Glomerular endothelial cell (primary cell): ENCODE measurements around the gene EPHA10. TPM values are rescaled to one million over a fixed set of nuclear protein-coding genes. Genes with fewer than 3 reads are reported as not detected.
"Not testable (repeated sequence)": the region's sequence is repeated elsewhere in the genome, so short reads cannot be mapped to it uniquely, and the experiment has no call there.

ENCODE experiments used
- DNase-seq: peaks from one replicate; pipeline ENCODE4 v3.0.0-alpha.2; 2011; ENCODE audit warnings: low read depth, low spot score; ENCODE audit errors: extremely low read depth
- total RNA-seq: library from RNA; depleted of rRNA; stranded (reverse); fragments of >200 nt; gene quantifications from 2 replicates; pipeline ENCODE4 v1.2.3, GENCODE V29; 2015

The EPHA10 gene
- total RNA-seq, 1 donor from 2014 or later: 0.47 TPM

DNA sequence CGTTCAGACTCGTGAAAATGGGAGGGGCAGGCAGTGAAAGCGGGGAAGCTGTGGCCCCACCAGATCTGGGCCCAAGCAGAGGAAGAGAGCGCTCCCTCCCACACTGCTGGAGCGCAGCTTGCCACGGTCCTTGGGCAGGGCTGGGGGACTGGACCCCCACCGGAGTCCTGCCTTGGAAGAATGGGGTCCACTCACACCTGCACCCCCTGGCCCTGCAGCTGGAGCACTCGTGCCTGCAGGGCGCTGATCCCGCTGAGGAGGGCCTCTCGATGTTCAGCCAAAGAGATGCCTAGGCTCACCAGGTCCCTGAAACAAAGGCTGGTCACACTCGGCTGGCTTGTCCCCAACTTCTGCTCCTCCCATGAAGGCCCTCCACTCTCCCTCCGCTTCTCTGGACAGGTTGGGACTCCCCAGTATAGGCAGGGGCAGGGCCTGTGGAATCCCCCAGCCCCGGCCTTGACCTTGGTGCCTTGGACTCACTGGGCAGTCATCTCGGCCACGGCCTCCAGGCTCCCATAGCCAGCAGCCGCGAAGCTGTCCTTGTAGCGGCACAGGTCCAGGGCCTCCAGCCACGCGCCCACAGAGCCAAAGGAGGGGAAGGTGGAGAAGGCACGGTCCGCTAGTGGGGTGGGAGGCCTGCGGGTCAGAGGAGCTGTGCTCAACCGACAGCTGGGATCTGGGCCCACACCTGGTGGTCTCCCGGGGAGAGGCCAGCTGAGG is 46.6 kb downstream of the EPHA10 start:
- DNase-seq: no peak

DNA sequence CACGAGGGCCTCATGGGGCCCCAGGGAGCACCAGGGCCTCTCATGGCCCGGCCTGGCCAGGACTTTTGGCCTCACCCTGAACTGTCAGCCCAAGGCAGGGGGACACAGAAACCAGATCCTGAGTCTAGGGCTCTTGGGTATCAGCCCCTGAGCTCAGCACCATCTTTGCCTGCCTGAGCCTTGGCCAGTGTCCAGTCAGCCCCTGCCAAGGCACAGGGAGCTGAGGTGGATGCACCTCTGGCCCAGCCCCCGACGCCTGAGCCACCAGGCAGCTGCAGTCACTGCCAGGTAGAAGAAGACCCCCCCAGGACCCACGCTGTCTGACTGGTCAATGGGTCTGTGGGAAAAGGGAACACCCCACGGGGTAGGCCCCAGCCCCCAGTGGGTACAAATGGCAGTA is 47.3 kb downstream of the EPHA10 start:
- no peak for DNase-seq

DNA sequence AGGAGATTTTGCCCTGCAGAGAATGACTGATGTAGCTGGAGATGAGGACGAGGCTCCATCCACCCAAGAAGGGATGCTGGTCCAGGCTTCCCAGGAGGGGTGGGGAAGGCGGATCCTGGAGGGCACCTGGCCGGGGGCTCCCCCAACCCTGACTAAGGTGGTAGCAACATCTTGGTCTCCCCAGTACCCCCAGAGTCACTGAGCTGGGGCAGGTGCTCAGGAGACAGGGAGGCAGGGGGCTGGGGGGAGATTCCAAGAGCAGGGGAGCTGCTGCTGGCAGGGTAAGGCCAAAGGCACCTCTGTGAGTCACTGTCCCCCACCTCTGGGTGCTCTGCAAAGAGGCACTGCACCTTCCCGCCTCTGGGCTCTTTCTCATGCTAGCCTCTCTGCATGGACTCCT is 48.6 kb downstream of the EPHA10 start:
- no peak for DNase-seq

DNA sequence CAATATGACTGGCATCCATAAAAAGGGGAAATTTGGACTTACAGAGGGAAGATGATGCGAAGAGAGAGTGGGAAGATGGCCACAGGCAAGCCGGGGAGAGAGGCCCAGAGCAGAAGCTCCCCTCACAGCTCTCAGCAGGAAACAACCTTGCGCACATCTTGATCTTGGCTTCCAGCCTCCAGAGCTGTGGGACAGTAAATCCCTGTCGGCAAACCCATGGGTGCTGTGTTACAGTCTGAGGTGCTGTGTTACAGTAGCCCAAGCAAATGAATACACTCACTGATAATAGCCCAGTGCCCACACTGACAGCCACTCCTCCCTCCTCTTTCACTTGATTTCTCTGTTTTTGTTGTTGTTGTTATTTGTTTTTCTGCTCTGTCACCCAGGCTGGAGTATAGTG is 50.2 kb downstream of the EPHA10 start:
- no peak for DNase-seq

DNA sequence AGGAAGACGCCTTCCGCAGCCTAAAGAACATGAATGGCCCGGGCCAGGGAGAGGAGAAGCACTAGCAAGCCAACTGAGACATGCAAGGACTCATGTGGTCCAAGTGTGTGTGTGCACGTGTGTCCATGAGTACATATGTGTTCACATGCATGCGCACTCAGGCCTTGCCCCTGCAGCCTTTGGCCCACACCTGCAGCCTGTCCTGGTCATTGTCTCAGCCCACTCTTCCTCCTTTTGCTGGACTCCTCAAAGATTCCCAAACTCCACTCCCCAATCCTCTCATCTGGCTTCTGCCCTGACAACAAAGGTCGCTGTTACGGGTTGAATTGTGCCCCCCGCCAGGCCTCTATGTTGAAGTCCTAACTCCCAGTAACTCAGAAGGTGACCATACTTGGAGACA is 50.7 kb downstream of the EPHA10 start:
- DNase-seq: no peak

DNA sequence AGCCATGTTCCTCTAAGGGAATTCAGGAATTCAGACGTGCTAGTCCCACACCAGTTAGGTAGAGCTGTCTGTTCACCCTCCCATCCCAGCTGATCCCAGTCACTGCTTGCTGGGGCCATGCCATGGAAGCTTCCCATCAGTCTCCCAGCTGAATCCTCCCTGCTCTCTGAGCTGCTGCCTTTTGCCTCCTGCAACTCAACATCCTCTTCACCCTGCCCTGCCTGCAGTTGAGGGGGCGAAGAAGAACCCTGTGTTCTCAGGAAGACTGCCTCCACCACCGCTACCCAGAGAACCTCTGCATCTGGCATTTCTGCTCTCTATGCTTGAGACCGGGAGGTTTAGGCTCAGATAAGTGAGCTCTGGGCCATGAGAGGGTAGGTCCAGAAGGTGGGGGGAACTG is 56.4 kb downstream of the EPHA10 start:
- DNase-seq: no peak

DNA sequence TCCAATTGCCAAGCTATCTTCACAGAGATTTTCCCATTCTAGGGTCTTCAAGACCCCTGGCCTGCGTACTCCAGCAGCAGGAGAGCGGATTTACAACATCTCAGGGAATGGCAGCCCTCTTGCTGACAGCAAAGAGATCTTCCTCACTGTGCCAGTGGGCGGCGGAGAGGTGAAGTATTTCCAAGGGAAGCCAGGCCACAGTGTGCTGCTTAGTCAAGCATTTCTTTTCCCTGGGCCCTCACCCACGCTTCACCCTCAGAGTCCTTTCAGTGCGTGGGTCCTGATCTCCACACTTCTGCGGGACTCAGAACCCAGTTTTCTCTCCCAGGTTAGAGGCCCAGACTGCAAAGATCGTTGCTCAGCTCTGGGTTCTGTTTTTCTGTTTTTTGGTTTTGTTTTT is 59.5 kb downstream of the EPHA10 start:
- DNase-seq: no peak

DNA sequence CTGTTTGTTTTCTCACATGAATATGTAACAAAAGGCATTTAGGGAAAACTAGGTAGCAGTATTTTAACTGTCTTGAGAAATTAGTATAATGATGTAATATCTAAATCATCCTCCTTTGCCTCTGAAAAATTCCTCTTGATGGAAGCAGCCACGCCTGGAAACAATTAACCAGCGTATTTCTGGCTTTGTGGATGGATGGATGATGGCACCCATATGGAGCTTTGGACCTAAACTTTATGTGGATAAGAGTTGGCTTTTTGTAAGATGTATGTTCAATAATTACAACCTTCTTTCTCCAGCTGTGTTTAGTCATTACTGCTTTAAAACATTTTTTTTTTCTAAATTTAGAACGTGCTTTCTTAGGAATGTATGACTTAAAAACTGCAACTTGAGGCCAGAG is 60.0 kb downstream of the EPHA10 start:
- no peak for DNase-seq

DNA sequence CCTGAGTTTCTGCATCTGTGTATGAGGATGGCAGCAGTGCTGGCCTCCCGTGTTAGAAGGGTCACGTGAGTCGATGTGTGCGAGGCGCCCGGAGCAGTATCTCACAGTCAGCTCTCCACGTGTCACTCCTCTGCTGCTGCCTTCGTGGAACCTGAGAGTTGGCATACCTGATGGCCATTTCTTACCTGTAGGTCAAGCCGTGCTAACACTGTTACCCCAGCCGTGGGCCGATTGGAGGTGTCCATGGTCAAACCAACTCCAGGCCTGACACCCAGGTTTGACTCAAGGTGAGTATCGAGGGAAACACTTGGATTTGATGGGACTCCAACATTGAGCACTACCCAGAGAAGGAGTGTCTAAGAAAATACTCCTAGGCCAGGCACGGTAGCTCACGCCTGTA is 61.9 kb downstream of the EPHA10 start:
- no peak for DNase-seq

DNA sequence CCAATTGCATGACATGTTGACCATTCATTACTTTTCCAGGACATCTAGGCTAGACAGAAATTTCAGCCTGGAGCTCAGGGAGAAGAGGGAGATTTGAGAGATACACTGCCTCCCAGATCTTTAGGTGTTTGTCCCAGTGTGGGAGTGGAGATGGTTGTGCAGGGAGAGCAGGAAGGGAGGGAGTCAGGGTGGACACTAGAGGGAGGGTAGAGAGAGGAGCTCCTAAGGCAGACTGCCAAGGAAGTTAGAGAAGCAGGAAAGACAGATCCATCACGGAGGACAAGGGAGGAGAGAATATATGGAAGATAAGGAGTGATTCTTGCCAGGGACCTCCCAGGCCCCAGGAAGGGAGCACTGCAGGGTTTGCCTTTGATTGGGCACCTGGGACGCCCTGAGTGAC is 63.9 kb downstream of the EPHA10 start:
- DNase-seq: no peak

DNA sequence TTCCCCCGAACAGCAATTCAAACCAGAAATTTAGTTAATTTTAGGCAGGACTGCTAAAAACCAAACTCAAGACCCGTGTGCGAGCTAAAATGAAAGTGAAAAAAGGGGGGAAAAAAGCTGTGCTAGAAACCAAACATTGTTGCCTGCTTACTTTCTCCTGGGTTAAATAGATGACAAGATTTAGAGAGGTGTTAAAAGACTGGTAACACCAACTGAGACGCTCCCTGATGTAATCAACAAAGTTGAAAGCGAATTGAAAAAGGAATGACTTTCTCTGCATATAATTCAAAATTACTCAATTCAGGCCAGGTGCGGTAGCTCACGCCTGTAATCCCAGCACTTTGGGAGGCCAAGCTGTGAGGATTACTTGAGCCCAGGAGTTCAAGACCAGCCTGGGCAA is 65.8 kb downstream of the EPHA10 start:
- no peak for DNase-seq

DNA sequence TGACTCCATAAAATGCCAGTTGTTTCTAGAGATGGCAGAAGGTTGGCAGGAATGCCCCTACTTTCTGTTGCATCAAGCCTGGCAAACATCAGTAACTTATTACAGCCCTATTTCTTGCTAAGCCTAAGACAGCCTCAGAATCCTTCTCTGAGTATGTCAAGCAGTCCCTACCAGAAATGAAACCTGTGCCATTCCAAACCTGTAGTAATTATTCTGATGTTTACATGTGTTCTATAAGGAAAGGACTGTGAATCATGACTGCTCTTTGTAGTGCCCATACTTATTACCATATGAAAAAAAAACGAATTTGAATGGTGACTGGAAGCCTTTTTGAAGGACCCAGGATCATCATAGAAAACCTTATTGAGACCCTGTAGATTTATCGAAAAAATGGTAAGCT is 67.2 kb downstream of the EPHA10 start:
- DNase-seq: no peak

DNA sequence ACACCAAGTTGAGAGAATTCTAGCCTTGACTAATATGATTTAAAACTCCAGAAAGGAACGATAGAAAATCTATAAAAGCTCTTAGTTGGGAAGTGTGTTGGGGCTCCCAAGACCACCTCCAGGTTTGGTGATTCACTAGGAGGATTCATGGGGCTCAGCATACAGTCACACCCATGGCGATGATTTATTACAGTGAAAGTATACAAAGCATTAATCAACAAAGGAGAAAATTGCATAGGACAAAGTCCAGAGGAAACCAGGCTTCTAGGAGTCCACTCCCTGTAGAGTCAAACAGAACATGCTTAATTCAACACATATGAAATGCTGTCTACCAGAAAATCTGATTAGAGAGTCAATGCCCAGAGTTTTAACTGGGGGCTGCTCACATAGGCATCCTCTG is 67.8 kb downstream of the EPHA10 start:
- no peak for DNase-seq

DNA sequence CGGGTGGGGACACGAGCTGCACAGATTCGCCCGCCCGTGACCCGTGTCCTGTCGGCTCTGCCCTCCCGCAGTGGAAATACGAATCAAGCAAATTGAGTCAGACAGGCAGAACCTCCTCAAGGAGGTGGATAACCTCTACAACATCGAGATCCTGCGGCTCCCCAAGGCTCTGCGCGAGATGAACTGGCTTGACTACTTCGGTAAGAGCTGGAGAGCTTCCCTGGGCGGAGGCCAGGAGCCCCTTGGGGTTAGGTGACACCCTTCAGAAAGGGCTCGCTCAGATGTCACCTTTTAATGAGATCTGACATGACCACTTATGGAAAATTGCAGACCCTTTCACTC is 72.1 kb downstream of the EPHA10 start:
- DNase-seq: no peak

DNA sequence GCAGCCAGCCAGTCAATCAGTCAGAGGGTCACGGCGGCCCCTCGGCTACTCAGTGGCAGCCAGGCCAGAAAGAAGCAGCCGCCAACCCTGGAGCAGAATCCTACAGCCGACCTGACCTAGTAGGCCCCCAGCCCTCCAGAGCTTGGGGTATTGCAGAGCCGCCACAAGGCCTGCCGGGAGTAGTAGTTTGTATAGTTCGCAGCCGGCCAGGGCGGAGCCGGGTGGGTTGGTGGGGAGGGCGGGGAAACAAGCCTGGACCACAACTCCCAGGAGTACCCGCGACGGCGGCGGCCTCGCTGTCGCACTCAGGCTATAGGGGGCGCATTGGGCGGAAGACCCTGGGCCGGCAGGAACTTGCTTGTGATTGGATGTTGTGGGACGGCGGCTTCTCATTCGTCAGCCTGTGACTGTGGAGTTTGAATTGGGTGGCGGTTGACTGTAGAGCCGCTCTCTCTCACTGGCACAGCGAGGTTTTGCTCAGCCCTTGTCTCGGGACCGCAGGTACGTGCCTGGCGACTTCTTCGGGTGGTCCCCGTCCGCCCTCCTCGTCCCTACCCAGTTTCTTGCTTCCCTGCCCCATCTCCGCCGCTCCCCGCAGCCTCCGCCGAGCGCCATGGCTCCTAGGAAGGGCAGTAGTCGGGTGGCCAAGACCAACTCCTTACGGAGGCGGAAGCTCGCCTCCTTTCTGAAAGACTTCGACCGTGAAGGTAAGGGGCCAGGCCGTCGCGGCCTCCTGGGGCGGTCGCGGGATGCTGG is 72.7 kb downstream of the EPHA10 start, which contains the start of gene CDCA8:
Gene CDCA8 (plus strand): TSS at position 439 of the 756 bp plus-strand sequence. CDS start 175 bp downstream, at position 614.
- peak; percentile 72 for DNase-seq

DNA sequence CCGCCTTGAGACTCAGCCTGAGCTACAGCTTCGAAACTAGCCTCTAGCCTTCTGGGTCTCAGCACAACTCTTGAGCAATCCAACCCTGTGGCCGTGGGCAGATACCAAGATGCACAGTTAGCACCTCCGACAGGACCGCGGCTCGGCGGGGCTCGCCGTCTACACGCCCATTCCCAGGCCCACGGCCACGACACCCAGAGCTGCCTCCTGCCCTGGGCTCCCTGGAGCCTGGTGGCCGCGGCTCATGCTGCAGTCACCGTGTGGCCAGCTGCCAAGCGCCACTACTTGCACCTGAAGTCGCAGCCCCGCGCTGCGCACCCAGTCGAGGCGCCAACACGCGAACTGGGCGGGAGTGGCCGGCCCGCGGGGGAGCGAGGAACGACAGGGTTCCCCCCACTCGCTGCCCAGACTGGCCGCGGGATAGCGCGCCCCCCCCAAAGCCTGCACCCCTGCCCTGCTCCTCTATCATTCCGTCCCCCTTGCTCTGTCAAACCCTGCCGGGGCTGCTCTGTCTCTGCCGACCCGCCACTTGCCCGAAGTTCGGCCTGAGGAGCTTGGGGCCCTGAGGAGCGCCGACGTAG is 73.3 kb downstream of the EPHA10 start:
- DNase-seq: no peak

DNA sequence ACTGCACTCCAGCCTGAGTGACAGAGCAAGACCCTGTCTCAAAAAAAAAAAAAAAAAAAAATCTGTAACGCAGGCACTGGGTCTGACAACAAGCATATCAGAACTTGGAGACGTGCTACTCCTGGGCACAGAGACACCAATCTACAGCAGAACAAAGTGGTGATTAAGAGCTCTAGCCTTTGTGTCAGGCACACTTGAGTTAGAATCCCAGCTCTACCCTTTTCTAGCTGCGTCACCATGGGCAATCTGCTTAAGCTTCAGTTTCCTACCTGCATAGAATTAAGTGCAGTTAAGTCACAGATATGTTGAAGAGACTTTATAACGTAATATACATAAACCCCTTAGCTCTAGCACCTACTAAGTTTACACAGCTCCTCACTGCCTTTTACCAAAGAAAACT is 76.0 kb downstream of the EPHA10 start:
- DNase-seq: no peak

DNA sequence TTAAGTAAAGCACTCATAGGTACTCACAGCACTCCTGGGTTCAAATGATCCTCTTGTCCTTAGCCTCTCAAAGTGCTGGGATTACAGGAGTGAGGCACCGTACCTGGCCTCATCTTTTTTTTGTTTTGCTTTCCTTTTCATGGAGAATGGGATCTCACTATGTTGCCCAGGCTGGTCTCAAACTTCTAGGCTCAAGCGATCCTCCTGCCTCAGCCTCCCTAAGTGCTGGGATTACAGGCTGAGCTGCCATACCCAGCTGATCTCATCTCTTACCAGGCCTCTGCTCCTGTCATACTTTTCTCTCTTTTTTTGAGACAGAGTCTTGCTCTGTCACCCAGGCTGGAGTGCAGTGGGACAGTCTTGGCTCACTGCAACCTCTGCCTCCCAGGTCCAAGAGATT is 77.2 kb downstream of the EPHA10 start:
- not testable (repeated sequence) for DNase-seq

DNA sequence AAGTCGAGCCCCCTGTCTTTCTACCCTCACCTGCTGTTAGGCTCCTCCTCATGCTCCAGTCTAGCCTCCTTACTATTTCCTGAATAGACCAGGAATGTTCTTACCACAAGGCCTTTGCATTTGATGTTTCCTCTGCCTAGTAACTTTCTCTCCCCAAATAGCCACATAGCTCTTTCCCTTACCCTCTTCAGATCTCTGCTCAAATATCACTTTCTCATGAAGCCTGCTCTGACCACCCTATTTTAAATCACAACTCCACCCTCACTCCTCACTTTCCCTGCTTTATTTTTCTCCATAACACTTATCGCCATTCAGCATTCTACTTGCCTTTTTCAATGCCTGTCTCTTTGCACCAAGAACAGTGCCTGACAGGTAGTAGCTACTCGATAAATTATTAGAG is 79.2 kb downstream of the EPHA10 start:
- no peak for DNase-seq

DNA sequence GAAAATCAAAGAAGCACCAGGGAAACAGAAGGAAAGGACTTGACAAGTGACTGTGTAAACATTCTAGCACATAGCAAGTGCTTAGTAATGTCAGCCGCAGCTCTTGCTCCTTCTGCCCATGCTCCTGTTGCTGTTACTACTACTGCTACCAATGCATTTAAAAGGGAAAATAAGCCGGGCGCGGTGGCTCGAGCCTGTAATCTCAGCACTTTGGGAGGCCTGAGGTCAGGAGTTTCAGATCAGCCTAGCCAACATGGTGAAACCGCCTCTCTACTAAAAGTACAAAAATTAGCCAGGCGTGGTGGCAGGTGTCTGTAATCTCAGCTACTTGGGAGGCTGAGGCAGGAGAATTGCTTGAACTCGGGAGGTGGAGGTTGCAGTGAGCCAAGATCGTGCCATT is 80.7 kb downstream of the EPHA10 start:
- DNase-seq: not testable (repeated sequence)

DNA sequence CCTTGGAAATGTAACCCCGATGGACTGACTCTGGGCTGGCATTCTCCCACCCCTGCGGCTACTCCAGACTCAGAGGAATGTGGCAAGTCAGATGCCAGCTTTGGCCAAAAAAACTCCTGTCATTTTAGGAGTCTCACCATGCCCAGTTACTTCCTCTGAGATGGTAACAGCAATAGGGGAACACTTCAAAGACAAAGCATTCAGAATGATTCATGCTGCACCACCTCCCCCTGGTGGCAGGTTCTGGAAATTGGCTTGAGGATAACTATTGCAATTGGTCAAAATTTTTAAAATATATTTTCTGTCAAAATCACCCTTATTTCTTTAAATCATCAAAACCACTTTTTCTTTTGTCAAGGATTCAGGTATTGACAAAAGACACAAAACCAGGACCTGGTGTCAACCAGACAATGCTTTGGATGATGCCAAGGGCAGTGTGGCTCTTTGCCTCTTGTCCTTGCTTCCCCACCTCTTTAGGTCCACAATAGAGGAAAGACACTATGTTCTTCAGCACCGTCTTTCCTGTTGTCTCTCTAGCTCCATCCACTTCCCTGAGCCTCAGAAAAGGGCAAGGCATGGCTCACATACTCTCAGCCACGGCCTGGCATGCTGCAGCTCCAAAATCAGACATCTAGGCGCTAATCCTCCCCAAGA is 82.5 kb downstream of the EPHA10 start:
- peak; percentile 20 for DNase-seq

DNA sequence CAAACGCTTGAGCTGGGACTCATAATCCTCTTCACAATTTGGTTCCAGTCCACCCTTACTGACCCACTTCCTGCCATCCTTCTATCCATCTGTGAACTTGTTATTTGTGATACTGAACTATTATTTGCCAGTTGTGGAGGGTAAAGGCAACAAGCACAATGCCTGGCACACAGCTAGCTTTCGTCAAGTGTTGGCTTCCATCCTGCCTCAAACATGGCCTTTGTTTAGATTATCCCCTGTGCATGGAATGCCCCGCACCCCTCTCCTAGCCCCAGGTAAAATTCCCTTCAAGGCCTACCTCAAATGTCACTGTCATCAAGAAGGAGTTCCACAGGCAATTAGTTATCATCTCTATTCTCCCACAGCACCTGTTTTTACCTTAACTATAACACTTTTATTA is 84.0 kb downstream of the EPHA10 start:
- DNase-seq: no peak
